GM13976 (cell line): Measurements from ENCODE around the gene TENT5A.

Experiments used
- DNase-seq: peaks from one replicate; pipeline ENCODE4 v3.0.0; 2012; ENCODE audit warnings: low spot score
- CTCF ChIP-seq: IDR thresholded peaks from 2 replicates; pipeline ENCODE4 v1.5.1; 2012; ENCODE audit warnings: borderline replicate concordance, mild to moderate bottlenecking; ENCODE audit not compliant: insufficient read depth; ENCODE audit errors: extremely low read depth, missing control alignments, control extremely low read depth
- in situ Hi-C: fragments of 300-500 bp; cut with MboI; formaldehyde crosslinking; loops from one replicate; pipeline ENCODE4 v1.12.0; 2022; ENCODE audit warnings: low sequenced_read_pairs, mixed read lengths, inconsistent platforms; ENCODE audit not compliant: unreplicated experiment

TENT5A gene

GRCh38 chr6:81727876-81728517 lies 24.5 kb downstream of the TENT5A start:
- no peak for DNase-seq
- in situ Hi-C loops = no loop called here
- no peak for TF ChIP-seq CTCF

GRCh38 chr6:81725127-81725526 lies 27.4 kb downstream of the TENT5A start:
- no peak for TF ChIP-seq CTCF
- in situ Hi-C loops = no loop called here
- DNase-seq = no peak

- in situ Hi-C loops = no loop called here
Observed at GRCh38 chr6:81722506-81723223, 29.8 kb downstream of the TENT5A start.

GRCh38 chr6:81720427-81720826 lies 32.1 kb downstream of the TENT5A start:
- in situ Hi-C loops = no loop called here
- TF ChIP-seq CTCF = no peak
- no peak for DNase-seq

More at GRCh38 chr6:81722506-81723223, 29.8 kb downstream of the TENT5A start:
- TF ChIP-seq CTCF = no peak
- DNase-seq = no peak

GRCh38 chr6:81718126-81718525 lies 34.4 kb downstream of the TENT5A start:
- DNase-seq = no peak
- TF ChIP-seq CTCF = no peak
- in situ Hi-C loops = no loop called here

- DNase-seq = no peak
- in situ Hi-C loops = no loop called here
- no peak for TF ChIP-seq CTCF
Observed at GRCh38 chr6:81714684-81715083, 37.8 kb downstream of the TENT5A start.
